Measurements from ENCODE around the gene AKR1C2.
"Not testable (repeated sequence)": the region's sequence is repeated elsewhere in the genome, so short reads cannot be mapped to it uniquely, and the experiment has no call there.

AKR1C2 gene

GRCh38 chr10:5002013-5002727 is 1.5 kb downstream of the AKR1C2 start:
- no peak overlapping the region for H3K4me2 ChIP-seq (ENCODE audit: low read length)
- H3K79me2 ChIP-seq (ENCODE audit: control insufficient read depth, low read length), result no peaks in the 10 kb centered on the region
- TF ChIP-seq CTCF (IDR thresholded peaks at IDR 0.05; ENCODE audit: low read depth, low read length, poor library complexity, severe bottlenecking) (no peak), EZH2phosphoT487 (IDR thresholded peaks at IDR 0.05; ENCODE audit: borderline replicate concordance, low read length) (no peak)
- H3K9me3 ChIP-seq (ENCODE audit: control insufficient read depth, insufficient read depth, low read length), result no peaks in the 10 kb centered on the region
- no peaks in the 10 kb centered on the region for H3K27me3 ChIP-seq (ENCODE audit: control insufficient read depth, low read length)
- no peaks in the 10 kb centered on the region for H4K20me1 ChIP-seq (ENCODE audit: control insufficient read depth, insufficient read depth, low read depth, low read length)
- no peaks in the 10 kb centered on the region for H3K4me1 ChIP-seq (ENCODE audit: control insufficient read depth, low read length)
- H3K4me3 ChIP-seq (ENCODE audit: low read length), result no peak overlapping the region
- H3K36me3 ChIP-seq (ENCODE audit: control insufficient read depth, low read length), result no peaks in the 10 kb centered on the region
- no peaks in the 10 kb centered on the region for H3K9me2 ChIP-seq (replicated peaks; ENCODE audit: control insufficient read depth, low read length)
- H3F3A ChIP-seq (ENCODE audit: control insufficient read depth, insufficient read depth), result no peaks in the 10 kb centered on the region
- H3K27ac ChIP-seq (ENCODE audit: low read depth, low read length), result no peak overlapping the region

- TF ChIP-seq EZH2phosphoT487 (IDR thresholded peaks at IDR 0.05; ENCODE audit: borderline replicate concordance, low read length) (no peak), CTCF (IDR thresholded peaks at IDR 0.05; ENCODE audit: low read depth, low read length, poor library complexity, severe bottlenecking) (no peak)
- no peaks in the 10 kb centered on the region for H4K20me1 ChIP-seq (ENCODE audit: control insufficient read depth, insufficient read depth, low read depth, low read length)
- no peaks in the 10 kb centered on the region for H3K4me1 ChIP-seq (ENCODE audit: control insufficient read depth, low read length)
- H3K27ac ChIP-seq (ENCODE audit: low read depth, low read length), result no peak overlapping the region
- H3K36me3 ChIP-seq (ENCODE audit: control insufficient read depth, low read length), result no peaks in the 10 kb centered on the region
- no peaks in the 10 kb centered on the region for H3K9me2 ChIP-seq (replicated peaks; ENCODE audit: control insufficient read depth, low read length)
- no peaks in the 10 kb centered on the region for H3K79me2 ChIP-seq (ENCODE audit: control insufficient read depth, low read length)
- H3K9me3 ChIP-seq (ENCODE audit: control insufficient read depth, insufficient read depth, low read length), result no peaks in the 10 kb centered on the region
- no peak overlapping the region for H3K4me3 ChIP-seq (ENCODE audit: low read length)
- no peaks in the 10 kb centered on the region for H3F3A ChIP-seq (ENCODE audit: control insufficient read depth, insufficient read depth)
- no peaks in the 10 kb centered on the region for H3K27me3 ChIP-seq (ENCODE audit: control insufficient read depth, low read length)
- H3K4me2 ChIP-seq (ENCODE audit: low read length), result no peak overlapping the region
Measured at GRCh38 chr10:4998671-4999070, 5.0 kb downstream of the AKR1C2 start.

- not testable (repeated sequence) for H3K27ac ChIP-seq (ENCODE audit: low read depth, low read length); H3K9me2 ChIP-seq (replicated peaks; ENCODE audit: control insufficient read depth, low read length); H3K9me3 ChIP-seq (ENCODE audit: control insufficient read depth, insufficient read depth, low read length); H3K36me3 ChIP-seq (ENCODE audit: control insufficient read depth, low read length); H4K20me1 ChIP-seq (ENCODE audit: control insufficient read depth, insufficient read depth, low read depth, low read length); H3K4me3 ChIP-seq (ENCODE audit: low read length); H3K79me2 ChIP-seq (ENCODE audit: control insufficient read depth, low read length); H3K27me3 ChIP-seq (ENCODE audit: control insufficient read depth, low read length); H3K4me1 ChIP-seq (ENCODE audit: control insufficient read depth, low read length); H3K4me2 ChIP-seq (ENCODE audit: low read length); H3F3A ChIP-seq (ENCODE audit: control insufficient read depth, insufficient read depth)
Measured at GRCh38 chr10:4994260-4994659, 9.4 kb downstream of the AKR1C2 start.

GRCh38 chr10:4992564-4992963 is 11.1 kb downstream of the AKR1C2 start:
- H3K4me3 ChIP-seq (ENCODE audit: low read length); H3K79me2 ChIP-seq (ENCODE audit: control insufficient read depth, low read length); H3K9me3 ChIP-seq (ENCODE audit: control insufficient read depth, insufficient read depth, low read length); H3K4me1 ChIP-seq (ENCODE audit: control insufficient read depth, low read length); H3F3A ChIP-seq (ENCODE audit: control insufficient read depth, insufficient read depth); H3K9me2 ChIP-seq (replicated peaks; ENCODE audit: control insufficient read depth, low read length); H3K36me3 ChIP-seq (ENCODE audit: control insufficient read depth, low read length); H3K4me2 ChIP-seq (ENCODE audit: low read length); H3K27me3 ChIP-seq (ENCODE audit: control insufficient read depth, low read length); H3K27ac ChIP-seq (ENCODE audit: low read depth, low read length); H4K20me1 ChIP-seq (ENCODE audit: control insufficient read depth, insufficient read depth, low read depth, low read length): not testable (repeated sequence)

- not testable (repeated sequence) for H3K4me3 ChIP-seq (ENCODE audit: low read length); H3F3A ChIP-seq (ENCODE audit: control insufficient read depth, insufficient read depth)
Measured at GRCh38 chr10:4991463-4991862, 12.2 kb downstream of the AKR1C2 start.

More at GRCh38 chr10:4991463-4991862, 12.2 kb downstream of the AKR1C2 start:
- H4K20me1 ChIP-seq (ENCODE audit: control insufficient read depth, insufficient read depth, low read depth, low read length); H3K9me3 ChIP-seq (ENCODE audit: control insufficient read depth, insufficient read depth, low read length); H3K27me3 ChIP-seq (ENCODE audit: control insufficient read depth, low read length); H3K36me3 ChIP-seq (ENCODE audit: control insufficient read depth, low read length); H3K27ac ChIP-seq (ENCODE audit: low read depth, low read length); H3K4me2 ChIP-seq (ENCODE audit: low read length); H3K9me2 ChIP-seq (replicated peaks; ENCODE audit: control insufficient read depth, low read length); H3K4me1 ChIP-seq (ENCODE audit: control insufficient read depth, low read length); H3K79me2 ChIP-seq (ENCODE audit: control insufficient read depth, low read length): not testable (repeated sequence)

All from DOHH2 (cell line).